Esophagus squamous epithelium (tissue), 4 donors: ENCODE results near the gene SMAD3.

Experiments
- POLR2A ChIP-seq, 4 donors: fragments of 450-650 bp; IDR thresholded peaks; one replicate each; pipeline ENCODE4 v1.6.1; 2017; ENCODE audit warnings: antibody characterized with exemption in 4 of 4, mild to moderate bottlenecking in 4 of 4, moderate library complexity in 3 of 4
- TF ChIP-seq, protein P1 (sequence below), 6 experiments: fragments of 450-650 bp in 4 of 6; fragments of 200-600 bp in 2 of 6; sonication (generic) in 2 of 6; IDR thresholded peaks; one replicate each; pipeline ENCODE4 v1.5.1; 2016 to 2019; ENCODE audit warnings: antibody characterized with exemption in 6 of 6, mild to moderate bottlenecking in 4 of 6, moderate library complexity in 4 of 6

DNA sequence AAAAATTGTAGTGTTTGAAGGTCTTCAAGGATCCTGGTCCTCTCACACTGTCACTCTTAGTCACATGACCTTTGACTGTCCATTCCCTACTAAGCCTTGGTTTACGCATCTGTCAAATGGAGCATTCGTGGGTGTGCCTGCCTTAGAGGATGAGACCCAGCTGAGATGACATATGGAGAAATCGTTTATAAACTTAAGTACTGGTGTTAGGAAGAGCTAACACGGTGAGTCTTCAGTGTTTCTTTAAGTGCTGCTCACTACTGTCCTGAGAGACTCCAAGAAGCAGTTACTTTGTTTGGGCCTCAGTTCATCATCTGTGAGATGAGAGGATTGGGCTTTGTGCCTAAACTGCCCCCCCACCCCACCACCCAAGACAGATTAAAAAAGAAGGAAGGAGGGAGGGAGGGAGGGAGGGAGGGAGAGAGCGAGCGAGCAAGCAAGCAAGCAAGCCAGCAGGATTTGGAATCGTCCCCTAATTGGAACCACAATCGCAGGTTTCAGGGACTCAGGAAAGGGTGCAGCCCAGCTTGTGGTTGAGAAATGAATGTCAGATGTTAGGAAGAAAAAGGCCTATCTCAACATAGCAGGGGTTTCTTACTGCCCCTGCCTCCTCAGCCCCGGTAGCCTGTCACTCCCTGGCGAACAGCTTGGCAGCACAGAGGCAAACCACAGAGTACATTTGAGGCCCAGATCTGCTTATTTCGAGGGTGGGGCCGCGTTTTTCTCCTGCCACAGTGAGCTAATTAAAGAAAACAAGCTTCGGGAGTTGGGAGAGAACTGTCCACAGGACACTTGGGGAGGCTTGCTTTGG is 32.7 kb downstream of the SMAD3 start:
- TF ChIP-seq POLR2A (IDR thresholded peaks at IDR 0.05) = no peak
- TF ChIP-seq, protein P1, sequence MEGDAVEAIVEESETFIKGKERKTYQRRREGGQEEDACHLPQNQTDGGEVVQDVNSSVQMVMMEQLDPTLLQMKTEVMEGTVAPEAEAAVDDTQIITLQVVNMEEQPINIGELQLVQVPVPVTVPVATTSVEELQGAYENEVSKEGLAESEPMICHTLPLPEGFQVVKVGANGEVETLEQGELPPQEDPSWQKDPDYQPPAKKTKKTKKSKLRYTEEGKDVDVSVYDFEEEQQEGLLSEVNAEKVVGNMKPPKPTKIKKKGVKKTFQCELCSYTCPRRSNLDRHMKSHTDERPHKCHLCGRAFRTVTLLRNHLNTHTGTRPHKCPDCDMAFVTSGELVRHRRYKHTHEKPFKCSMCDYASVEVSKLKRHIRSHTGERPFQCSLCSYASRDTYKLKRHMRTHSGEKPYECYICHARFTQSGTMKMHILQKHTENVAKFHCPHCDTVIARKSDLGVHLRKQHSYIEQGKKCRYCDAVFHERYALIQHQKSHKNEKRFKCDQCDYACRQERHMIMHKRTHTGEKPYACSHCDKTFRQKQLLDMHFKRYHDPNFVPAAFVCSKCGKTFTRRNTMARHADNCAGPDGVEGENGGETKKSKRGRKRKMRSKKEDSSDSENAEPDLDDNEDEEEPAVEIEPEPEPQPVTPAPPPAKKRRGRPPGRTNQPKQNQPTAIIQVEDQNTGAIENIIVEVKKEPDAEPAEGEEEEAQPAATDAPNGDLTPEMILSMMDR (IDR thresholded peaks at IDR 0.05) = no peak
